Activated naive CD8-positive, alpha-beta T cell treated with anti-CD3 and anti-CD28 coated beads, Interleukin-2, amount 50 U/mL, for 16 hours (primary cell): ENCODE measurements around the gene GKN2.
"Not testable (repeated sequence)": the region's sequence is repeated elsewhere in the genome, so short reads cannot be mapped to it uniquely, and the experiment has no call there.

ENCODE experiments used
- DNase-seq: peaks from one replicate; pipeline ENCODE4 v3.0.0-alpha.2; 2020; ENCODE audit warnings: low read depth, low spot score

The GKN2 gene

DNA sequence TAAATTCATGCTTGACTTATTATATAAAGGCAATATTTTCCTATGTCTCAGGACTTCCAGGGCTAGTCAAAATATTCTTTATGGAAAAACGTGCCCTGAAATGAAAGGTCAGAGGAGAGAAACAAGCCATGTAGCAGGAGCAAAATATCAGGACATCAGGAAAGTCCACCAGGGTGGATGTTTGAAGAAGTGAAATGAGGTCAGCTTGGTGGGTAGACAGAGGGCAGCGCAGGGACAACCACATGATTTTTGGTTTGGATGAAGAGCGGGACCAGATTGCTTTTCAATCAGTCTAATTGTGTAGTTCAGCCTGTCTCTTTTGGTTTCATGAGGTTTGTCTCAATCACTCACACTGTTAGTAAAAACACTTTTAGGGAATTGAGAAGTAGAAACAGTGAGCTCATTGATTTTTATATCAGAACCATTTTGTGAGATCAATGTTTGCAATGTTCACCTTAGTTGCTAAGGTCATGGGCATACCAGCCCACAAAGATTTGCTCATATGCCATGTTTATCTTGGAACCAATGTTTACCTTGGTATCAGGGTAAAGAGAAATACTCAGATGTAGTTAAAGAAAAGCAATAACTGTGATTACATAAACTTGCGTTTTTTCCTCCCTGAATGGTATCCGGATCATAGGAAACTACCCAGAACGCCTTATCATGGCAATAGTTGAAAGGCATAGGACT lies 32.1 kb downstream of the GKN2 start:
- no peak for DNase-seq

DNA sequence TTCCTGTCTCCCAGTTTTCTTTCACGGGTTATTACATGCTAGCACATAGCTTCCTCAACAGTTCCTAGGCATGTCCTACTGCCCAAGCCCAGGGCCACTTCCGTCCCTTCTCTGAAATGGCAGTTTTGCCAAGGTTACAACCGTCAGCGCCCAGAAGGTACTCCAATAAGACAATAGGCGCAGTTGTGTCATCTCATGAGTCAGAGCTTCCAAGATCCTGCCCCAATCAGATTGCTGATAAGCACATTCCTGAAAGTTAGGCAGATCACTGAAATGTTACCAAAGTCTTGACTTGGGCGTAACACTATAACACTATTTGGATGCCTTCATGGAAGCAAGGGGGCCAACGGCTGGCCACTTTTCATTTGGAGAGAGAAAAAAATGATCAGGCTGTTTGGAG lies 34.2 kb downstream of the GKN2 start:
- DNase-seq, result no peak

DNA sequence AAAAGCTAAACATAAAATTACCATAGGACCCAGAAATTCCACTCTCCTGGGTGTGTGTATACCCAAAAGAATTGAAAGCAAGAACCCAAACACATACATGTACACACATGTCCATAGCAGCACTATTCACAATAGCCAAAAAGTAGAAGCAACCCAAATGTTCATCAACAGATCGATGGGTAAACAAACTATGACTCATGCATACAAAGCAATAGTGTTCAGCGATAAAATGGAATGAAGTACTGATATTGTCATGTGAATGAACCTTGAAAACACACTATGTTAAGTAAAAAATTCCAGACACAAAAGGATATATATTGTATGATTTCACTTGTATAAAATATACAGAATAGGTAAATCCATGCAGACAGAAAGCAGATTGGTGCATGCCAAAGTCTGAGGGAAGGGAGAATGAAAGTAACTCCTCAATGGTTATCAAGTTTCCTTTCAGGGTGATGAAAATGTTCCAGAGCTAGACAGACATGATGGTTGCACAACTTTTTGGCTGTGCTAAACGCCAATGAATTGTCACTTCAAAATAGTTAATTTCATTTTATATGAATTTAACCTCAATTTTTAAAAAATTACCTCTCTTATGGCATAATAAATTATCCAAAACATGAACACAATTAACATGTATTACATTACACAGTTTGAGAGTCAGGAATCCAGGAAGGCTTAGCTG lies 35.5 kb downstream of the GKN2 start:
- DNase-seq, result no peak

DNA sequence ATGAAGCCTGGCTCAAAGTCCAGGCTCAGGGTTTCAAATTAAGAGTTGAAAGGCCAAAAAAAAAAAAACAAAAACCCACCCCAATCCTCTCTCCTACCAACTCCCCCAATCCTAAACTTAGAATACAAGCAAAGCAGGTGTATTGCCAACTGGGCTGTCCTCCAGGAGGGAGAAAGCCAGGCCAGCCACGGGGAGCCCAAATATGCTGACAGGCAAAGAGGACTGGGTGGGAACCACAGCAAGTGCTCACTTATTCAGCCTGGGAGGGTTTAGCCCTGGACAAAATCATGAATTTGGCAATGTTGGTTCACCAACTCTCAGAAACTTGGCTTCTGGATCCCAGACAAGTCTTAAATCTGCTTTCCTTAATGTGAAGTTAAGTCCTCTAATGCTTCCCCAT lies 36.5 kb downstream of the GKN2 start:
- no peak for DNase-seq

DNA sequence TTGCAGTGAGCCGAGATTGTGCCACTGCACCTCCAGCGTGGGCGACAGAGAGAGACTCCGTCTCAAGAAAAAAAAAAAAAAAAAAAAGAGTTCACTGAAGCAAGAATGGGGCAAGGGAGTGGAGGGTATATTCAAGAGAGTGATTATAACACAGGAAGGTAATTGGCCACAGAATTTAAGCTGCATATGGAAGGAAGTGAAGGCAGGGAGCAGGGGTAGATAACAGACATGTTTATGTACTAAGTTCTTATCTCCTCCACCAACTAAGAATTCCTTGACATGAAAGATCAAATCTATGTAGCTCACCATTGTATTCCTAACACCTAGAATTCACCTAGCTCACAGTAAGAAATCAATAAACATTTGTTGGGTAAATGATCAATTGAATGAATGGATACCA lies 37.3 kb downstream of the GKN2 start:
- no peak for DNase-seq

DNA sequence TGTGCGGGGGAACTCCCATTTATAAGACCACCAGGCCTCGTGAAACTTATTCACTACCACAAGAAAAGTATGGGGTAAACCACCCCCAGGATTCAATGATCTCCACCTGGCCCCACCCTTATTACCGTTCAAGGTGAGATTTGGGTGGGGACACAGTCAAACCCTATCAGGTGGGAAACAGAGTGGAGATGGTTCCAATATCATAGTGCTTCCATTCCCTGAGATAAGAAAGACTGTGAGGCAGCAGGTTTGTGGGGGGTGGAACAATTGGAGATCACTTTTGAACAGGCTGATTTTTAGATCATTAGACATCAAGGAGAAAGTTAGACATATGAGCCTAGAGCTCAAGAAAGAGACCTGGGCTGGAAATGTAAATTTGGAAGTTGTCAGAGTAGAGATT lies 39.3 kb downstream of the GKN2 start:
- DNase-seq, result no peak

DNA sequence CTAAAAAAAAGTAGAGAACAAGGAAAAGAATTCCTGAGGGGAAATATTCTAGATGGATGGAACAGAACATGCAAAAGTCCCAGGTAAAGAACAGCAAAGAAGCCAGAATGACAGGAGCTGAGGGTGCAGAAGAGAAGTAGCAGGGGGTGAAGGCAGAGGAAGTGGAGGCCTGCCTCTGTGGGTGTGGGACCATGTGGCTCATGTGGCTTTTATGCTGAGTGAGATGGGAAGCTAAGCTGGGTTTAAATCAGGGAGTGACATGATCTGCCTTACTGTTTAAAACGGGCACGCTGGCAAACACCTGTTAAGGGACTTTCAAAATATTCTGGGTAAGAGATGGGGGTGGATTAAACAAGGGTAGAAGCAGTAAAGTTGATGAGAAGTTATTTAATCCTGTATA lies 40.0 kb downstream of the GKN2 start:
- no peak for DNase-seq

DNA sequence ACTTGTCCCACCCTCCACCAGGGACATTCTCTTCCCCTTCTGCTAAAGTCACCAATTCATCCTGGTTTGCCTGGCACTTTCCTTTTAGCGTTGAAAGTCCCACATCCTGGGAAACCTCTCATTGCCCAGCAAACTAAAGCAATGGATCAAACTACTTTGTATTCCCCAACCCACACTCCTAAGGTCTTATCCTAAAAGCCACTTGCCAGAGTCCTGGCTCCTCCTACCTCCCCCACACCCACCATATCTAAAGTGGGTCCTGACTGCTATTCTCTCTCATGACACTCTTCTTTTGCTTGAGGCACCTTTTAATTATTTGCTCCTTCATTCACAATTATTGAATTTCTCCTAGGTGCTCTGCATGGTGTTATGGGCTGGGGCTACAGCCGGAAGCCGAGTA lies 40.6 kb downstream of the GKN2 start:
- no peak for DNase-seq

DNA sequence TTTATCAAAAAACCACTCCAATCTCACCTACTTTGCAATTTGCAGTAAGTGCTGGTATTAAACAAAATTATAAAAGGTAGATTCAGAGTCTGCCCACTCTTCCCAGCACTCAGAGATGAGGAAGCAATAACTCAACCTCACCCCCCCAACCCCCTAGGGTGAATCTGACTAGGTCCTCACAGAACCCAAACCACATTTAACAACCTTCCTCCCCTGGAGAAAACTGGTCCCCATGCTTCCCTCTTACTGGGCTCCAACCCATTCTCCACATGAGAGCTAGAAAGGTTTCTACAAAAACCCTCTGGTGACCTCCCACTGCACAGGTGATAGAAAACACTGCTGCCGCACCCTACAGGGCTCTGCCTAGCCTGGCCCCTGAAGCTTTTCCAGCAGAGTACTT lies 41.0 kb downstream of the GKN2 start:
- DNase-seq, result no peak

DNA sequence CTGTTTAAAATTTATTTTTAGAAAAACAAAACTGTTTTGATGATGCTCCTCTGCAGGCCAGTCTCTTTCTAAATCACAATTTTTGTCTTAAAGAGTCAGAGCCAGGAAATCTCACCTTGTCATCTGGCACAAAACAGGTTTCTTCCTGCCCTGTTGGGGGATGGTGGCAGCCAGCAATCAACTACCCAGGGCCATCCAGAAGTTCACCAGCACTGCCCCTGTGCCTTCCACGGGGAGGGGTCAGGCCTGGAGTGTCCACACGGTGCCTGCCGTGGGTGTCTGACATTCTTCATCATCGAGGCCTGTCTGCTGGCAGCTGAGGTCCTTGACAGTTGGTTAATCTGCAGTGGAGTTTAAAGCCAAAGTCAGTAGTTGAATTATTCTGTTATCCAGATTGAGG lies 41.4 kb downstream of the GKN2 start:
- DNase-seq, result no peak

DNA sequence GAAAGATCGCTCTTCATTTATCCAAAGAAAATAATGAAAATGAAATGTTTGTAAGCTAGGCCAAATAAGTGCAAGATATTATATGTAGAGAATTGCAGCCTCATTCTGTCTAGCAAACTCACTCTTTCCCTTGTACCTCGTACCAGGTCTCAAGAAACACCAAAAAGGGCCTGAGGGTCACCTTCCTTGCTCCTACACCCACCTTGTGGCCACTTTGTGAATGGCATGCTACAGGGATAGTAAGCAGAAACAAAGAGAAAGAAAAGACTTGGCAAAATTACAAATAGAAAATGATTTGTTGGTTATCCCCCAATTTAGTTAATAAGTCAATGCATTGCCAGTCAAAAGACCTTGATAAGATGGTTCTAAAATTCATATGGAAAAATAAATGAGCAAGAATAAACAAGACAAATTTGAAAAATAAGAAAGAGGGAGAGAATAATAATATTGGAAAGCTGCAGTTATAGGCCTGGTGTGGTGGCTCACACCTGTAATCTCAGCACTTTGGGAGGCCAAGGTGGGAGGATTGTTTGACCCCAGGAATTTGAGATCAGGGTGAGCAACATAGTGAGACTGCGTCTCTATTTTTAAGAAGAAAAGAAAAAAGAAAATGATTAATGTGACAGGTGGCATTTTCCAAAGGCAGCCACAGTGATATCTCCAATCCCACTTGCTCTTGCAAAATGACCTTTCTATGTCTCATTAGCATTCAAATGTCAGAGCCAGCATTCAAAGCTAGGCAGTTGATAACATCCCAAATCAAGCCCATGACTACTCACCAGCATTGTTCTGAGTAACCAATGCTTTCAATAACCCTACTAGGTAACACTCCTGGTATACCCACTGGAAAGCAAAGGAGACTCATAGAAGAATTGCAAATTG lies 42.7 kb downstream of the GKN2 start:
- peak; percentile 51 for DNase-seq

DNA sequence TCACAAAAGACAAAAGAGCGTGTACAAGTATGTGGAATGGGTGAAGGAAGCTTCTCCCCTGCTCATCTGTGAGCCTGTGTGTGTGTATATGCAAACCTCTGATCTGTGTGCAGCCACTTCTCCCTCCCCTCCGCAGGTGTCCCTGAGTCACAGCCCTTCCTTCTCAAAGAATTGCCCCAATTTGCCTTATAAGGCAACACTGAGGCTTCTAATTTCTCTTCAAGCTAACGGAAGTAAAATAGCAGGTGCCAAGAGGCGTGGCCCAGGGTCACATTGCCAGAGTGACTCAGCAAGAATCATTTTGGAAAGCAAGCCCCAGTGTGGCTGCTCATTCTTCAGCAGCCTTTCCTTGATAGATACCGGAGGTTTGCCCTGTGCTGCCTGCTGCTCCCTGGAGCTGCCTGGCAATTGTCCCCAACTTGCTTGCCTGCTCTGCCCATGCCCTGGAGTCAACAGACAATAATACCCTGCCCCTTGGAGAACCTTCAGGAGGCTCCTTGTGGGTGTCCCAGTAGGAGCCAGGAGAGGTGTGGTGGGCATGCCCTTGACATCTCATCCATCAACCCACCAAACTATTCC lies 44.2 kb downstream of the GKN2 start:
- DNase-seq, result peak; percentile 54

DNA sequence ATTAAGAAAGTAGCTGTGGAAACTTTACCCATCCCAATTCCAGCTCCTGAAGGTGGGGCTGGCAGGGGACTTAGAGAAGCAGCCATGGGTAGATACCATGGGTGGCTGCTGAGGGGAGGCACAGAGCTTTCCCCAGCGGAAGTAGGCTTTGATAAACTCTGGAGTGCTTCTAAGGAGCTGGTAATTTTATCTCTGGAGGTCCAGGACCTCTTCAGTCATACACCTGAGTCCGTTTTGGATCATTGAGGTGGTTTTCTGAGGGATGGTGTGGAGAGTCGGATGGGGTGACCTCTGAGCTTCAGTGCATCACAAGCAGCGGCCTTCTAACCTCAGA lies 44.8 kb downstream of the GKN2 start:
- no peak for DNase-seq

DNA sequence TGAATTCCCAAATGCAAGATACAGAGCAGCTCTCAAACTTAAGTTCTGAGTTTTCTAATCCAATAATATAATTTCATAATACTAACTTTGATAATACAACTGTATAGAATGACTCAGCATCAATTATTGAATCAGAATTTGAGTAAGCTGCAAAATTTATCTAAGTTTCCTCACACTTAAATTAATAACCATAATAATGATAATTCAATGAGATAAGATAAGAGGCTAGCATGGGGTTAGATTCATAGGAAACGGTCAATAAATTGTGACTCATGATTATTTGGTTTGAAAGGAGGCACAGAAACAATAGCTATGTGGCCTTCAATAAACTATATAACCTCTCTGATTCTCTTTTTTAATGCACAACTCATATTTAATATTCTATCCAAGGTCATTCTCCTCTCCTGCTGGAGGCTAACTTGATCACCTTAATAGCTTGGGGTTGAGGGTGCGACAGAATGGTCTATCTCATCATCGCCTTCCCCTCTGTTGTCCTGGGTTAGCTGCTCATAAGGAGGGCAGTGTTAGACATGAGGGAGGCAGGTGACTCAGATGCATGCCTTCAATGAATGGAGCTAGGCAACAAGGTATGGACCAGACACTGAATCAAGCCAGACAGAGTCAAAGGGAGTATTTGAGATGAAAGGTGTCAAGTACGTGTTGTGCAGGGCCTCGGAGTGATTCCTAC lies 45.3 kb downstream of the GKN2 start:
- no peak for DNase-seq

DNA sequence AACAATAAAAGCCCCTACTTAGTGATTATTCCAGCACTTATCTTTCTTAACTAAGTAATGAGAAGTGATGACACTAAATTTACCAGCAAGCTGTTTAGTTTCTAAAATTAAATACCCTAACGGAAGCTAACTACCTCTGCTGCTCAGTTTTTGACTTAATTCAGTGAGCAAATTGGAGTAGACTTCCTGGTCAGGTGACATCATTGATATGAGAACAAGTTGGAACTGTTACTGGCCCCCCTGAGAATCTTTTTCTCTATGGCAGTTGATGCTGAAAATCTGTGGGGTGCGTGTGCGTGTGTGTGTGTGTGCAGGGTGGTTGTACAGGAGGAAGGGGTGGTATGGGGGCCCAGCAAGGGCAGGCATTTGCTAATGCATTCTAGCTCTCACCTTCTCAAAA lies 46.0 kb downstream of the GKN2 start:
- DNase-seq, result no peak

DNA sequence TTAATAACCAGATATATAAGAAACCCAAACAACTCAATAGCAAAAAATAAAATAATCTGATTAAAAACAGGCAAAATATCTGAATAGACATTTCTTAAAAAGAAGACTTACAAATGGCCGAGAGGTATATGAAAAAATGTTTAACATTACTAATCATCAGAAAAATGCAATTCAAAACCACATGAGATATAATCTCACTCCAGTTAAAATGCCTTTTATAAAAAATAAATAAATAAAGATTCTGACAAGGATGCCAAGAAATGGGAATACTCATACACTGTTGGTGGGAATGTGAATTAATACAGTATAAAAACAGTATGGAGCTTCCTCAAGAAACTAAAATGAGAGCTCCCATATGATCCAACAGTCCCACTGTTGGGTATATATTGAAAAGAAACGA lies 47.6 kb downstream of the GKN2 start:
- no peak for DNase-seq

DNA sequence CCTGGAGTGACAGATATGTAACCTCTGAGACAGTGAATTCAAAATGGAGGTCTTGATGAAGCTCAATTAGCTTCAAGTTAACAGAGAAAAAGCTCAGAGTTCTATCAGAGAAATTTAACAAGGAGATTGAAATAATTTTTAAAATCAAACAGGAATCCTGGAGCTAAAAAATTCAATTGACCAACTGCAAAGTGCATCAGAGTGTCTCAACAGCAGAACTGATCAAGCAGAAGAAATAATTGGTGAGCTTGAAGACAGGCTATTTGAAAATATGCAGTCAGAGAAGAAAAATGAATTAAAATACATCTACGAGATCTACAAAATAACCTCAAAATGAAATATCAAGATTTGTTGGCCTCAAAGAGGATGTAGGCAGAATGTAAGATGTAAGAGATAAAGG lies 51.1 kb downstream of the GKN2 start:
- DNase-seq, result no peak

DNA sequence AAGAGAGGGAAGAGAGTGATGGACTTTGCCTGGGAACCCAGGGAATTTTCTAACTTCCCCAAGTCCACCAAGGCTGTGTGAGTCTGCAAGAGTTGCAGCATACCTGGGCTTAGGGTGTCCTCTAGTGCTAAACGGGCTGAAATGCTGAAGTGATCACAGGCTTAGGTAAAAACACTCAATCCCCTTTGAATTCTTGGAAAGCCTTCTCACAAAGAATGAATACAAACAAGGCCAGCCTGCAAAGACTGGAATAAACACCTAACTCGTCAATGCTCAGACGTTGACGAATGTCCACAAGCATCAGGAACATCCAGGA lies 51.5 kb downstream of the GKN2 start:
- DNase-seq, result no peak

DNA sequence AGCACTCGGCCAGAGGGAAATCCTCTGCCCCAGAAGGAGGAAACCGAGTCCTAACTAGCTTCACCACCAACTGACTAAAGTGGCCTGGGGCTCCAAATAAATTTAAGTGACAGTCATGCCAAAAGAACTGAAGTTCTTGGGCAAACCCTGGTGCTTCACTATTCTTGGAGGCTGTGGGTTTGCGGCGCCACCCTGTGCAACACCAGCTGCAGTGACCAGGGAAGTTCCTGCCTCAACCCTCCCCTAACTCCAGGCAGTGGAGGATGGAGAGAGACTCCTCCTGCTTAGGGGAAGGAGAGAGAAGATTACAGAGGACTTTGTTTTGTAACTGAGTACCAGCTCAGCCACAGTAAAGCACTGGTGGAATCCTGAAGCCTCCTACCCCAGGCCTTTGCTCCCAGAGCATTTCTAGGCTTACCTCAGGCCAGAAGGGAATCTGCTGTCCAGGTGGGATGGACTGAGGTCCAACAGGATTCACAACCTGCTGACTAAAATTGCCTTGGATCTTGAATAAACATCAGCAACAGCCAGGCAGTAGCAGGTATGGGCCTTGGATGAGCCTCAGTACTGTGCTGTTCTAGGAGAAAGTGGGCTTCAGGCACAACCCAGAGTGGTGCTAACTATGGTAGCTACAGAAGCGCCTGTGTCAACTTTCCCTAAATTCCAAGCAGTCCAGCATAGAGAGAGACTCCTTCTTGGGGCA lies 52.0 kb downstream of the GKN2 start:
- DNase-seq, result no peak

DNA sequence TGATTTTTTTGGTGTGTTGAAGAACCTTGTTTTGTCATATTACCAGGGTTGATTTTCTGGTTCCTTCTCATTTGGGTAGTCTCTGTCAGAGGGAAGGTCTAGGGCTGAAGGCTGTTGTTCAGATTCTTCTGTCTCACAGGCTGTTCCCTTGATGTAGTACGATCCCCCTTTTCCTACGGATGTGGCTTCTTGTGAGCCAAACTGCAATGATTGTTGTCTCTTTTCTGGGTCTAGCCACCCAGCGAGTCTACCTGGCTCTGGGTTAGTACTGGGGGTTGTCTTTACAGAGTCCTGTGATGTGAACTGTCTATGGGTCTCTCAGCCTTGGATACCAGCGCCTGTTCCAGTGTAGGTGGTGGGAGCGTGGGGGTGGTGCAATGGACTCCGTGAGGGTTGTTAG lies 56.7 kb downstream of the GKN2 start:
- DNase-seq, result not testable (repeated sequence)
